H9 (cell line): ENCODE measurements around the gene NHERF1. TPM values are rescaled to one million over a fixed set of nuclear protein-coding genes. Genes with fewer than 3 reads are reported as not detected.

Experiments used
- DNase-seq: peaks from one replicate; pipeline ENCODE4 v3.0.0-alpha.2; 2017
- H2AFZ ChIP-seq: one replicate; pipeline ENCODE4 v1.6.1; 2013; ENCODE audit warnings: mild to moderate bottlenecking, low read length, control low read depth, moderate library complexity
- H2AK5ac ChIP-seq: 2 replicates; pipeline ENCODE4 v1.6.1; 2013; ENCODE audit warnings: low read length, control low read depth, mixed read lengths; ENCODE audit not compliant: insufficient read length
- H2BK120ac ChIP-seq: one replicate; pipeline ENCODE4 v1.6.1; 2013; ENCODE audit warnings: low read depth, mild to moderate bottlenecking, low read length, control low read depth, inconsistent platforms; ENCODE audit not compliant: poor library complexity, severe bottlenecking
- H2BK12ac ChIP-seq: 2 replicates; pipeline ENCODE4 v1.6.1; 2013; ENCODE audit warnings: low read length, control low read depth, mixed read lengths, low read depth; ENCODE audit not compliant: insufficient read length
- H2BK15ac ChIP-seq: 2 replicates; pipeline ENCODE4 v1.6.1; 2013; ENCODE audit warnings: low read depth, low read length, control low read depth
- H2BK20ac ChIP-seq: one replicate; pipeline ENCODE4 v1.6.1; 2013; ENCODE audit warnings: low read depth, mild to moderate bottlenecking, low read length, control low read depth, inconsistent platforms; ENCODE audit not compliant: poor library complexity, severe bottlenecking
- H2BK5ac ChIP-seq: 2 replicates; pipeline ENCODE4 v1.6.1; 2013; ENCODE audit warnings: low read length, control low read depth, mixed read lengths; ENCODE audit not compliant: insufficient read length
- H3K14ac ChIP-seq: 2 replicates; pipeline ENCODE4 v1.6.1; 2013; ENCODE audit warnings: low read length, control low read depth; ENCODE audit not compliant: insufficient read depth
- H3K18ac ChIP-seq: 2 replicates; pipeline ENCODE4 v1.6.1; 2013; ENCODE audit warnings: low read depth, mild to moderate bottlenecking, mixed read lengths, low read length, control low read depth; ENCODE audit not compliant: insufficient read length
- H3K23ac ChIP-seq: 2 replicates; pipeline ENCODE4 v1.6.1; 2013; ENCODE audit warnings: low read length, control low read depth, mixed read lengths, low read depth; ENCODE audit not compliant: insufficient read length
- H3K23me2 ChIP-seq: 2 replicates; pipeline ENCODE4 v1.6.1; 2013; ENCODE audit warnings: low read depth, mild to moderate bottlenecking, mixed read lengths, low read length, control low read depth; ENCODE audit not compliant: insufficient read length, poor library complexity, severe bottlenecking
- H3K27ac ChIP-seq: 2 replicates; pipeline ENCODE4 v1.5.1; 2013; ENCODE audit warnings: low read length, control low read depth, mixed read lengths, low read depth; ENCODE audit not compliant: insufficient read length
- H3K27me3 ChIP-seq: 2 replicates; pipeline ENCODE4 v1.6.1; 2013; ENCODE audit warnings: low read length, control low read depth, inconsistent platforms; ENCODE audit not compliant: insufficient read depth
- H3K4ac ChIP-seq: 2 replicates; pipeline ENCODE4 v1.6.1; 2013; ENCODE audit warnings: low read depth, mild to moderate bottlenecking, control low read depth, inconsistent platforms, low read length, moderate library complexity
- H3K4me1 ChIP-seq: 2 replicates; pipeline ENCODE4 v1.6.1; 2013; ENCODE audit warnings: low read length, control low read depth, inconsistent platforms; ENCODE audit not compliant: insufficient read depth
- H3K4me2 ChIP-seq: 2 replicates; pipeline ENCODE4 v1.6.1; 2013; ENCODE audit warnings: low read length, control low read depth, mixed read lengths; ENCODE audit not compliant: insufficient read length, insufficient read depth
- H3K56ac ChIP-seq: 2 replicates; pipeline ENCODE4 v1.6.1; 2013; ENCODE audit warnings: low read depth, mild to moderate bottlenecking, mixed read lengths, low read length, control low read depth; ENCODE audit not compliant: insufficient read length
- H3K79me1 ChIP-seq: 2 replicates; pipeline ENCODE4 v1.6.1; 2013; ENCODE audit warnings: low read depth, mild to moderate bottlenecking, moderate library complexity, low read length, control low read depth, inconsistent platforms; ENCODE audit not compliant: insufficient read depth, poor library complexity, severe bottlenecking
- H3K79me2 ChIP-seq: 2 replicates; pipeline ENCODE4 v1.6.1; 2013; ENCODE audit warnings: low read length, control low read depth, inconsistent platforms; ENCODE audit not compliant: insufficient read depth
- H3K9ac ChIP-seq: 2 replicates; pipeline ENCODE4 v1.6.1; 2013; ENCODE audit warnings: low read length, control low read depth, mixed read lengths; ENCODE audit not compliant: insufficient read length; ENCODE audit errors: extremely low read depth
- H3K9me3 ChIP-seq: one replicate; pipeline ENCODE4 v1.6.1; 2013; ENCODE audit warnings: low read depth, low read length, inconsistent platforms; ENCODE audit not compliant: control insufficient read depth
- H3T11ph ChIP-seq: one replicate; pipeline ENCODE4 v1.6.1; 2013; ENCODE audit warnings: mild to moderate bottlenecking, low read length, control low read depth, inconsistent platforms
- H4K20me1 ChIP-seq: one replicate; pipeline ENCODE4 v1.6.1; 2013; ENCODE audit not compliant: control insufficient read depth, insufficient read length, insufficient read depth
- H4K5ac ChIP-seq: 2 replicates; pipeline ENCODE4 v1.6.1; 2013; ENCODE audit warnings: low read depth, mild to moderate bottlenecking, mixed read lengths, low read length, control low read depth; ENCODE audit not compliant: insufficient read length
- H4K8ac ChIP-seq: replicated peaks from 2 replicates; pipeline ENCODE4 v1.6.1; 2013; ENCODE audit warnings: low read length, control low read depth, mixed read lengths, low read depth; ENCODE audit not compliant: insufficient read length
- H4K91ac ChIP-seq: 2 replicates; pipeline ENCODE4 v1.6.1; 2013; ENCODE audit warnings: low read depth, mild to moderate bottlenecking, moderate library complexity, mixed read lengths, low read length, control low read depth; ENCODE audit not compliant: insufficient read length
- H3K27ac Mint-ChIP-seq, 3 experiments: 2 replicates in 2 of 3; 3 replicates in 1 of 3; pipeline ENCODE4 v1.8.0; 2020 to 2021; ENCODE audit warnings: mixed read lengths in 3 of 3, mild to moderate bottlenecking in 1 of 3, moderate library complexity in 1 of 3
- H3K27me3 Mint-ChIP-seq: 2 replicates; pipeline ENCODE4 v1.8.0; 2021; ENCODE audit warnings: low read depth, mild to moderate bottlenecking, moderate library complexity, mixed read lengths
- H3K36me3 Mint-ChIP-seq, 3 experiments: 2 replicates in 2 of 3; 3 replicates in 1 of 3; pipeline ENCODE4 v1.8.0; 2020 to 2021; ENCODE audit warnings: low read depth in 3 of 3, mixed read lengths in 3 of 3; ENCODE audit not compliant: insufficient read depth in 1 of 3
- H3K4me1 Mint-ChIP-seq, 2 experiments: 2 replicates each; pipeline ENCODE4 v1.8.0; 2020; ENCODE audit warnings: mixed read lengths in 2 of 2
- H3K4me3 Mint-ChIP-seq, 2 experiments: 2 replicates in 1 of 2; 3 replicates in 1 of 2; pipeline ENCODE4 v1.8.0; 2020 to 2021; ENCODE audit warnings: mild to moderate bottlenecking in 2 of 2, mixed read lengths in 2 of 2, moderate library complexity in 1 of 2
- H3K9me3 Mint-ChIP-seq, 2 experiments: 2 replicates in 1 of 2; 3 replicates in 1 of 2; pipeline ENCODE4 v1.8.0; 2020; ENCODE audit warnings: mild to moderate bottlenecking in 2 of 2, mixed read lengths in 2 of 2, moderate library complexity in 1 of 2
- WGBS: extraction: QIAGEN DNeasy Blood & Tissue Kit; methylation state at CpG from one replicate; pipeline ENCODE4 v1.1.7; 2013; ENCODE audit warnings: missing lambda C conversion rate, low lambda C conversion rate, mixed read lengths; ENCODE audit not compliant: insufficient read length; ENCODE audit errors: extremely low coverage; 5-methylcytosine and 5-hydroxymethylcytosine counted together
- total RNA-seq: library from RNA; stranded (reverse); gene quantifications from 2 replicates; pipeline ENCODE4 v1.2.1, GENCODE V29; 2021
- TF ChIP-seq, protein P1 (sequence below): fragments of 200-600 bp; sonication (generic); conservative IDR thresholded peaks from 3 replicates; pipeline ENCODE4 v1.8.0; 2021; ENCODE audit warnings: antibody characterized with exemption, mild to moderate bottlenecking

NHERF1 gene
- total RNA-seq, 1 experiment from 2014 or later = 74.4 TPM

DNA sequence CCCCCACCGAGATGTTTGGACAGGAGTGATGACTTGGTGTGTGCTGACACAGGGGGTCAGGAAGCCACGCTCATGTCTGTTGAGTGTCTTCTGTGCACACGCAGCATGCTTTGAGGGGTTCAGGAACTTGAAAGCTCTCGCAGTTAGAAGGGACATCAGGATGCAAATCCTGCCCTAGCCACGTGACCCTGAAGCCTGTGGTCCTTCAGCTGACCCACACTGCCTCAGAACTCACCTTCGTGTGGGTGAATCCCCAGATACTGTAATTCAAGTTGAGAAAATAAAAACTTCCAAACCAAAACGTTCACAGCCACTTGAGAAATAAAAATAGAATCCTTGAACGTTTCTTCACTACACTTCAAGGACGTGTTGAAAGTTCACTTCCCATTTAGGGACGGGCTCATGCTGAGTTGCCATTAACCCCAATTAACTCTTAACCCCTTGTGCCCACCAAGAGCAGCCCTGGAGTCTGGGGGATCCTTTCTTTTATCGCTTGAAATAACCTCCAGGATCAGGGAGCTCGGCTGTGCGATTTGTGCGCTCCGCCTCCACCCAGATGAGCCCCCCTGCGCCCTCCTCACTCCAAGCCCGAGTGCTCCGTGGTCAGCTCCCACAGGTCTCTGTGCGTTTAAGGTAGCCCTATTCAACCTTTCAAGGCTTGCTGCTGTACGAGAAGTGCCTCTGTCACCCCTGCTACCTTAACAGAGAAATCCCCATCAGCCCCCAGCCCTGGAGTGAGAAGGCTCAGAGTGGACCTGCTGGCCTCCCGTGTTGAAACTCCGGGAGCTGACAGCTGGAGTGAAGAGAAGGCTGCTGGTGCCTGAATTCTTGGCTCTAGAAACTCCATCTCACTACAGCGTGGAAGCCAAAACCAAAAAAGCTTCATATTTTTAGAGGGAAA is 63.9 kb downstream of the NHERF1 start:
- no peak overlapping the region; a peak in 1 of 5 replicates for H3K4me3 Mint-ChIP-seq
- H3K36me3 Mint-ChIP-seq = peaks cover 2 to 11% (median 3%) of the 10 kb centered on the region in 3 experiments; a peak in 3 of 7 replicates

More for the DNA sequence above, 63.9 kb downstream of the NHERF1 start:
- peaks cover 8 to 9% of the 10 kb centered on the region in 2 experiments; a peak in 3 of 4 replicates for H3K4me1 Mint-ChIP-seq
- Histone ChIP-seq H3K79me2 (no peaks in the 10 kb centered on the region), H2AFZ (no peak overlapping the region), H2BK120ac (no peak overlapping the region), H3K4ac (no peak overlapping the region), H4K91ac (no peak overlapping the region), H2AK5ac (no peak overlapping the region), H3K27ac (no peak overlapping the region), H4K8ac (no peak overlapping the region), H4K5ac (no peak overlapping the region), H3K14ac (no peak overlapping the region), H3K56ac (no peak overlapping the region), H3K9ac (no peak overlapping the region), H3T11ph (no peak overlapping the region), H2BK15ac (no peak overlapping the region), H3K4me2 (no peak overlapping the region), H2BK20ac (no peak overlapping the region), H3K79me1 (no peaks in the 10 kb centered on the region), H3K23ac (no peak overlapping the region), H4K20me1 (no peaks in the 10 kb centered on the region), H2BK5ac (no peak overlapping the region), H3K18ac (no peak overlapping the region), H3K4me1 (no peaks in the 10 kb centered on the region), H2BK12ac (no peak overlapping the region), H3K23me2 (no peaks in the 10 kb centered on the region), H3K9me3 (no peaks in the 10 kb centered on the region), H3K27me3 (no peaks in the 10 kb centered on the region)
- no peaks in the 10 kb centered on the region for H3K9me3 Mint-ChIP-seq
- TF ChIP-seq, protein P1, sequence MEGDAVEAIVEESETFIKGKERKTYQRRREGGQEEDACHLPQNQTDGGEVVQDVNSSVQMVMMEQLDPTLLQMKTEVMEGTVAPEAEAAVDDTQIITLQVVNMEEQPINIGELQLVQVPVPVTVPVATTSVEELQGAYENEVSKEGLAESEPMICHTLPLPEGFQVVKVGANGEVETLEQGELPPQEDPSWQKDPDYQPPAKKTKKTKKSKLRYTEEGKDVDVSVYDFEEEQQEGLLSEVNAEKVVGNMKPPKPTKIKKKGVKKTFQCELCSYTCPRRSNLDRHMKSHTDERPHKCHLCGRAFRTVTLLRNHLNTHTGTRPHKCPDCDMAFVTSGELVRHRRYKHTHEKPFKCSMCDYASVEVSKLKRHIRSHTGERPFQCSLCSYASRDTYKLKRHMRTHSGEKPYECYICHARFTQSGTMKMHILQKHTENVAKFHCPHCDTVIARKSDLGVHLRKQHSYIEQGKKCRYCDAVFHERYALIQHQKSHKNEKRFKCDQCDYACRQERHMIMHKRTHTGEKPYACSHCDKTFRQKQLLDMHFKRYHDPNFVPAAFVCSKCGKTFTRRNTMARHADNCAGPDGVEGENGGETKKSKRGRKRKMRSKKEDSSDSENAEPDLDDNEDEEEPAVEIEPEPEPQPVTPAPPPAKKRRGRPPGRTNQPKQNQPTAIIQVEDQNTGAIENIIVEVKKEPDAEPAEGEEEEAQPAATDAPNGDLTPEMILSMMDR = no peak
- no CpG with 5 or more reads among the region's 23 CpGs for WGBS
- DNase-seq = no peak
- H3K27me3 Mint-ChIP-seq = peaks cover 15% of the 10 kb centered on the region
- H3K27ac Mint-ChIP-seq = no peak overlapping the region
